ENCODE measurements around the gene CAMKK2. TPM values are rescaled to one million over a fixed set of nuclear protein-coding genes. Genes with fewer than 3 reads are reported as not detected.

Gene CAMKK2
- total and polyA plus RNA-seq, 10 donors, result 13.6 to 90.1 (median 63.3) TPM

DNA sequence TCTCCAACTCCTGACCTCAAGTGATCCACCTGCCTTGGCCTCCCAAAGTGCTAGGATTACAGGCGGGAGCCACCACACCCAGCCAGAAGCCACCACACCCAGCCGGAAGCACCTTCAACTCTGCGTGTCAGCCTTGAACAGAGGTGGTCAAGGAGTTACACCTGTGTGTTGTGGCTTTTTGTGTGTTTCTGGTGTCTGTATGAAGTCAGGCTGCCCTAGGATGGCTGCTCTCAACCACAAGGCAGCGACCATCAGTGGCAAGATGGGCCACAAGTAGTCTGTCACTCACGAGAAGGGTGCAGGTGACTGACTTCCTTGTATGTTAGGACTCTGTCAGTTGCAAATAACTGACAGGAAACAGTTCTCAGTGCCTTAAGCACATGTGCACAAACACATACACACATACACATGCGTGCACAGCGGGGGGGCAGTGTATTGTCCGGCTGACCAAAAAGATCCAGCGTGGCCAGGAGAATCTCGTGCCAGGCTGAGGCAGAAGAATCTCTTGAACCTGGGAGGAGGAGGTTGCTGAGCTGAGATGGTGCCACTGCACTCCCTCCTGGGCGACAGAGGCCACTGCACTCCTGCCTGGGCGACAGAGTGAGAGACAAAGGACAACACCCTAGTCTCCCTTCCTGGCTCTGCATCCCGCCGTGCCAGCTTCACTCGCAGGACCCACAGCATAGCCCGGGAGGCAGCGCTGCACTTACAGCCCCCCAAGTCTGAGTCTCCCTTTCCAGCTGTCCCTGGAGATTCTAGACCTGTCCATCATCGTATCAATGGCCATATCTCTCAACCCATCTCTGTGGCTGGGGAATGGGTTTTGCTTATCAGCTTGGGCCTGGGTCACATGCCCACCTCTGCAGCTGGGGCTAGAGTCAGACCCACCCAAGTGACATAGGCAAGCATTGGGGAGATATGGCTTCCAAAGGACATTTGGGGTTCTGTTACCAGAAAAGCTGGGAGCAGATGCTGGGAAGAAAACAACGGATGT lies 72.9 kb downstream of the CAMKK2 start:
- Histone ChIP-seq H3K4me1 (peaks cover 0 to 37% (median 18%) of the 10 kb centered on the region in 6 donors), H3K4me3 (no peak overlapping the region), H3K36me3 (peaks cover 0 to 91% (median 16%) of the 10 kb centered on the region in 6 donors), H3K9me3 (no peaks in the 10 kb centered on the region), H3K27me3 (replicated peaks in 1 of 7) (no peaks in the 10 kb centered on the region), H3K27ac (peak overlapping the region in 7 of 8 donors; percentile 25 to 78 (median 36))
- no peak for DNase-seq
- intact Hi-C loops (cut with DNase I; ENCODE audit: low total_unique reads), result loop anchor here (10.0 kb wide), 1 partner anchor 109 kb away; no protein-coding TSS in a partner anchor
- peak in 1 of 3 donors; percentile 30 for TF ChIP-seq POLR2AphosphoS5 (IDR thresholded peaks at IDR 0.05)
- TF ChIP-seq, protein P1, sequence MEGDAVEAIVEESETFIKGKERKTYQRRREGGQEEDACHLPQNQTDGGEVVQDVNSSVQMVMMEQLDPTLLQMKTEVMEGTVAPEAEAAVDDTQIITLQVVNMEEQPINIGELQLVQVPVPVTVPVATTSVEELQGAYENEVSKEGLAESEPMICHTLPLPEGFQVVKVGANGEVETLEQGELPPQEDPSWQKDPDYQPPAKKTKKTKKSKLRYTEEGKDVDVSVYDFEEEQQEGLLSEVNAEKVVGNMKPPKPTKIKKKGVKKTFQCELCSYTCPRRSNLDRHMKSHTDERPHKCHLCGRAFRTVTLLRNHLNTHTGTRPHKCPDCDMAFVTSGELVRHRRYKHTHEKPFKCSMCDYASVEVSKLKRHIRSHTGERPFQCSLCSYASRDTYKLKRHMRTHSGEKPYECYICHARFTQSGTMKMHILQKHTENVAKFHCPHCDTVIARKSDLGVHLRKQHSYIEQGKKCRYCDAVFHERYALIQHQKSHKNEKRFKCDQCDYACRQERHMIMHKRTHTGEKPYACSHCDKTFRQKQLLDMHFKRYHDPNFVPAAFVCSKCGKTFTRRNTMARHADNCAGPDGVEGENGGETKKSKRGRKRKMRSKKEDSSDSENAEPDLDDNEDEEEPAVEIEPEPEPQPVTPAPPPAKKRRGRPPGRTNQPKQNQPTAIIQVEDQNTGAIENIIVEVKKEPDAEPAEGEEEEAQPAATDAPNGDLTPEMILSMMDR (IDR thresholded peaks at IDR 0.05 in 8 of 11, conservative IDR thresholded peaks at IDR 0.05 in 3 of 11), result peak in 7 of 11 experiments; percentile 9 to 39 (median 26)
- TF ChIP-seq POLR2A (IDR thresholded peaks at IDR 0.05), result no peak
- WGBS, 5 donors, result 59 to 70% (median 66%) methylated on average over 14 to 19 of the region's 19 CpGs

DNA sequence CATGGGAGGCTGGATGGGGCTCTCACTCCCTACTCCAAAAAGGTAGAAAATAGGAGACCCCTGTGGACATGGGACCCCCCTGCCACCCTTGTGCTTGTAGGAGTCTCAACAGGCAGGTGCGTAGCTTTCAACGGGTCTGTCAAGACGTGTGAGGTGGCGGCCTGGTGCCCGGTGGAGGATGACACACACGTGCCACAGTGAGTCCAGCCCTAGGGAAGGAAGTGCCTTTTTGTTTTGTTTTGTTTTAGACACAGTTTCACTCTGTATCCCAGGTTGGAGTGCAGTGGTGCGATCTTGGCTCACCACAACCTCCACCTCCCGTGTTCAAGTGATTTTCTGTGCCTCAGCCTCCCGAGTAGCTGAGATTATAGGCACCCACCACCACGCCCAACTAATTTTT lies 73.7 kb downstream of the CAMKK2 start:
- Histone ChIP-seq H3K27me3 (replicated peaks in 1 of 7) (no peaks in the 10 kb centered on the region), H3K4me1 (peaks cover 0 to 37% (median 18%) of the 10 kb centered on the region in 6 donors), H3K36me3 (peaks cover 0 to 96% (median 21%) of the 10 kb centered on the region in 6 donors), H3K9me3 (no peaks in the 10 kb centered on the region), H3K4me3 (no peak overlapping the region), H3K27ac (peak overlapping the region in 7 of 8 donors; percentile 25 to 78 (median 36))
- TF ChIP-seq POLR2A (IDR thresholded peaks at IDR 0.05) (no peak), POLR2AphosphoS5 (IDR thresholded peaks at IDR 0.05) (peak in 1 of 3 donors; percentile 7)
- TF ChIP-seq, protein P1 (IDR thresholded peaks at IDR 0.05 in 8 of 11, conservative IDR thresholded peaks at IDR 0.05 in 3 of 11), result no peak
- DNase-seq, result no peak
- intact Hi-C loops (cut with DNase I; ENCODE audit: low total_unique reads), result loop anchor here (10.0 kb wide), 1 partner anchor 108 kb away; no protein-coding TSS in a partner anchor
- 57 to 75% (median 59%) methylated on average over 10 of the region's 10 CpGs for WGBS, 5 donors

DNA sequence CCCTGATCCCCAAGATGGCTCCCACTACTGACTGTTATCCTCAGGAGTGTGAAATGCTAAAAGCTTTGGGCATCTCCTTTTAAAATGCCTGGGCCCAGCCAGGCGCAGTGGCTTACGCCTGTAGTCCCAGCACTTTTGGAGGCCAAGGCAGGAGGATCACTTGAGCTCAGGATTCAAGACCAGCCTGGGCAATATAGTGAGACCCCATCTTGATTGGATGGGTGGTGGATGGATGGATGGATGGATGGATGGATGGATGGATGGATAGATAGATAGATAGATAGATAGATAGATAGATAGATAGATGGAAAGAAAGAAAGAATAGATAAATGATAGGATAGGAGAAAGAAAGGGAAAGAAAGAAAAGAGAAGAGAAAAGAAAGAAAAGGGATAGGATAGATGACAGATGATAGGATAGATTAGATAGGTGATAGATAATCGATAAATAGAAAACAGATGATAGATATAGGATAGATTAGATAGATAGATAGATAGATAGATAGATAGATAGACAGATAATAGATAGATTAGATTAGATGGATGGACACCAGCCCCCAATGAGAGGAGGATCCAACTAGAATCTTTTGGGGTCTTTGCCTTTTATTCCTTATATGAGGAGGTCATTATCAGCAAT lies 77.0 kb downstream of the CAMKK2 start:
- peaks cover 2 to 50% (median 35%) of the 10 kb centered on the region in 6 donors for H3K4me1 ChIP-seq
- TF ChIP-seq POLR2AphosphoS5 (IDR thresholded peaks at IDR 0.05) (no peak), POLR2A (IDR thresholded peaks at IDR 0.05) (no peak)
- TF ChIP-seq, protein P1 (IDR thresholded peaks at IDR 0.05 in 8 of 11, conservative IDR thresholded peaks at IDR 0.05 in 3 of 11), result no peak
- 97 to 100% (median 98%) methylated on average over 3 of the region's 3 CpGs for WGBS, 5 donors

More for the DNA sequence above, 77.0 kb downstream of the CAMKK2 start:
- intact Hi-C loops (cut with DNase I; ENCODE audit: low total_unique reads), result no loop called here
- Histone ChIP-seq H3K27me3 (replicated peaks in 1 of 7) (no peaks in the 10 kb centered on the region), H3K36me3 (peaks cover 0 to 81% (median 20%) of the 10 kb centered on the region in 6 donors), H3K9me3 (no peaks in the 10 kb centered on the region), H3K4me3 (no peak overlapping the region), H3K27ac (no peak overlapping the region)
- DNase-seq, result peak; percentile 32
